Measurements from ENCODE around the gene PLEKHM2. TPM values are rescaled to one million over a fixed set of nuclear protein-coding genes. Genes with fewer than 3 reads are reported as not detected.

The PLEKHM2 gene
- total RNA-seq, 1 experiment from 2014 or later = 45.9 TPM

- Histone ChIP-seq H3K27ac (ENCODE audit: insufficient read length, low read depth, low read length) (no peak overlapping the region), H4K5ac (ENCODE audit: insufficient read length, low read depth, low read length) (no peak overlapping the region), H3K56ac (ENCODE audit: insufficient read length, low read depth, low read length) (no peak overlapping the region), H3K14ac (ENCODE audit: insufficient read depth, low read length) (no peak overlapping the region), H3K23ac (ENCODE audit: insufficient read length, low read depth, low read length) (no peak overlapping the region), H3K4me2 (ENCODE audit: insufficient read depth, insufficient read length, low read length) (no peak overlapping the region), H3K27me3 (ENCODE audit: insufficient read depth, low read length) (no peaks in the 10 kb centered on the region), H3K23me2 (ENCODE audit: insufficient read length, low read depth, low read length, poor library complexity, severe bottlenecking) (no peaks in the 10 kb centered on the region), H3K79me2 (ENCODE audit: insufficient read depth, low read length) (no peaks in the 10 kb centered on the region), H3T11ph (ENCODE audit: low read length) (no peak overlapping the region), H4K20me1 (ENCODE audit: control insufficient read depth, insufficient read depth, insufficient read length) (no peaks in the 10 kb centered on the region), H2BK5ac (ENCODE audit: insufficient read length, low read length) (no peak overlapping the region), H2AFZ (ENCODE audit: low read length) (no peak overlapping the region), H2BK12ac (ENCODE audit: insufficient read length, low read depth, low read length) (no peak overlapping the region), H2BK120ac (ENCODE audit: low read depth, low read length, poor library complexity, severe bottlenecking) (no peak overlapping the region), H3K9ac (ENCODE audit: extremely low read depth, insufficient read length, low read length) (no peak overlapping the region), H3K4ac (ENCODE audit: low read depth, low read length) (no peak overlapping the region), H3K4me1 (ENCODE audit: insufficient read depth, low read length) (no peaks in the 10 kb centered on the region), H4K8ac (replicated peaks; ENCODE audit: insufficient read length, low read depth, low read length) (no peak overlapping the region), H2BK20ac (ENCODE audit: low read depth, low read length, poor library complexity, severe bottlenecking) (no peak overlapping the region), H3K79me1 (ENCODE audit: insufficient read depth, low read depth, low read length, poor library complexity, severe bottlenecking) (no peaks in the 10 kb centered on the region), H2BK15ac (ENCODE audit: low read depth, low read length) (no peak overlapping the region), H2AK5ac (ENCODE audit: insufficient read length, low read length) (no peak overlapping the region), H3K18ac (ENCODE audit: insufficient read length, low read depth, low read length) (no peak overlapping the region), H3K9me3 (ENCODE audit: control insufficient read depth, low read depth, low read length) (no peaks in the 10 kb centered on the region), H4K91ac (ENCODE audit: insufficient read length, low read depth, low read length) (no peak overlapping the region)
- TF ChIP-seq CTCF (conservative IDR thresholded peaks at IDR 0.05) = no peak
- H3K9me3 Mint-ChIP-seq = no peaks in the 10 kb centered on the region
- H3K27ac Mint-ChIP-seq = no peak overlapping the region
- 0 out of 4 replicates have a peak, but pooled peaks cover 0 to 3% of the 10 kb centered on the region in 2 experiments for H3K4me1 Mint-ChIP-seq
- no peak for DNase-seq
- no peaks in the 10 kb centered on the region for H3K27me3 Mint-ChIP-seq (ENCODE audit: low read depth)
- no CpG with 5 or more reads among the region's 9 CpGs for WGBS (ENCODE audit: extremely low coverage, insufficient read length, low lambda C conversion rate)
- peaks cover 16 to 49% (median 33%) of the 10 kb centered on the region in 3 experiments; a peak in 6 of 7 replicates for H3K36me3 Mint-ChIP-seq (ENCODE audit: insufficient read depth in 1 of 3, low read depth in 3 of 3)
- H3K4me3 Mint-ChIP-seq = no peak overlapping the region
Observed at GRCh38 chr1:15726508-15726907, 42.4 kb downstream of the PLEKHM2 start.
